Left cardiac atrium (tissue), 4 donors: Measurements from ENCODE around the gene KIAA1671. TPM values are rescaled to one million over a fixed set of nuclear protein-coding genes. Genes with fewer than 3 reads are reported as not detected.
A peak's percentile ranks its signal among the peaks of the same experiment; 100 is the strongest.

Experiments used
- ATAC-seq, 2 donors: fragments of 200-7000 bp; cut with Tn5 transposase; one replicate each; pipeline ENCODE4 v1.9.1; 2020; ENCODE audit warnings: mild to moderate bottlenecking in 2 of 2, moderate library complexity in 2 of 2
- DNase-seq: peaks from one replicate; pipeline ENCODE4 v3.0.0-alpha.2; 2020
- intact Hi-C, 2 donors: fragments of 100-400 bp; cut with DNase I; formaldehyde crosslinking; loops; one replicate each; pipeline versions ENCODE4 v1.14.1 to v1.15.1; 2022 to 2023
- total RNA-seq, 2 donors: library from RNA; stranded (reverse); fragmentation: NEBNext Ultra II Directional; extraction: Animal tissue kit (Norgen Biotek cat#: 25700); gene quantifications; one replicate each; pipeline ENCODE4 v1.2.1, GENCODE V29; 2021
- donor health status: DM: no; HTN: yes; CAD: no.
- donor health status: DM: no; HTN: yes; CAD: no; lungs with severe emphysema.
- donor health status: DM: yes; HTN: yes; CAD: no.
- donor health status: Dilated cardiomyopathy.

Gene KIAA1671
- total RNA-seq, 2 donors from 2014 or later = 18.2 to 20.7 TPM

DNA sequence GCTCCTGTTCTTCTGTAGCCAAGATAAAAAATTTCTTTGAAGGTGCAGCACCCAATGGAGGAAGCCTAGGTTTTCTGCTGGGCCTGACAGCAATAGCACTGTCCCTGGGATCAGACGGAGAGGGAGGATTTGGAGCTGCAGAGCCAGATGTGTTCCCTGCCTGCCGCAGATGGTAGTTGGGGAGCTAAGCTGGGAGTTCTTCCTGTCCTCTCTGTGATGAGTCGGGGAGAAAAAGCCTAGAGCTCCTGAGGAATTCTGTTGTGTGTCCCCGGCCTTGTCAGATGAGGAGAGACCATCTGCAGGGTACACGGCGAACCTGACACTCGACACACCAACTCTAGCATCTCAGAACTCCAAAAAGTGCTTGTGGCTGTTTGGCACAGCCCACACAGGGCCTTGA is 143.4 kb downstream of the KIAA1671 start:
- DNase-seq (no peak), ATAC-seq (no peak)
- intact Hi-C loops = no loop called here

DNA sequence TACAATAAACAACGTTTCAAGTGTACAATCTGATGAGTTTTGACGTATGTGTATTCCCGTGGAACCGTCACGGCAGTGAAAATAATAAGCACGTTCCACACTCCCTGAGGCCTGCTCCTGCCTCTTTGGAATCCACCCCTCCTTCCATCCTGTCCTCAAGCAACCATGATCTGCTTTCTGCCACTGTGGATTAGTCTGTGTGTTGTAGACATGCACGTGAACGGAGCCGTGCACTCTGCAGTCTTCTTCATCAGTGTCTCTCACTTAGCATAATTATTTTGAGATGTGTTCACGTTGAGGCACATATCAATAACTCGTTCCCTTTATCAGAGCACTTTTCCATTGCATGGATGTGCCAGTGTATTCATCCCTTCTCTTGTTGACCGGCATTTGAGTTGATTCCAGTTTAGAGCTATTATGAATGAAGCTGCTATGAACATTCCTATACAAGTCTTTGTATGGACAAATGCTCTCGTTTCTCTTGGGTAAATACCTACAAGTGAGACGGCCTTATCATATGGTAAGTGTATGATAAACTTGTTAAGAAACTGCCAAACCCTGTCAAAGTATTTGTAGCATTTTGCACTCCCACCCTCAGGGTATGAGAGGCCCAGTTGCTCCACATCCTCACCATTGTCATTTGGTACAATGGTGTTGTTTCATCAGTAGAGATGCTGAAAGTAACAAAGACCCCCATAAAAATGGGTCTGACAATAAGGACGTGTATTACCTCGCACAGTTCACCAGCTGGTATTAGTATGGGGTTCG is 144.3 kb downstream of the KIAA1671 start:
- no peak for ATAC-seq
- intact Hi-C loops = no loop called here
- DNase-seq = no peak

DNA sequence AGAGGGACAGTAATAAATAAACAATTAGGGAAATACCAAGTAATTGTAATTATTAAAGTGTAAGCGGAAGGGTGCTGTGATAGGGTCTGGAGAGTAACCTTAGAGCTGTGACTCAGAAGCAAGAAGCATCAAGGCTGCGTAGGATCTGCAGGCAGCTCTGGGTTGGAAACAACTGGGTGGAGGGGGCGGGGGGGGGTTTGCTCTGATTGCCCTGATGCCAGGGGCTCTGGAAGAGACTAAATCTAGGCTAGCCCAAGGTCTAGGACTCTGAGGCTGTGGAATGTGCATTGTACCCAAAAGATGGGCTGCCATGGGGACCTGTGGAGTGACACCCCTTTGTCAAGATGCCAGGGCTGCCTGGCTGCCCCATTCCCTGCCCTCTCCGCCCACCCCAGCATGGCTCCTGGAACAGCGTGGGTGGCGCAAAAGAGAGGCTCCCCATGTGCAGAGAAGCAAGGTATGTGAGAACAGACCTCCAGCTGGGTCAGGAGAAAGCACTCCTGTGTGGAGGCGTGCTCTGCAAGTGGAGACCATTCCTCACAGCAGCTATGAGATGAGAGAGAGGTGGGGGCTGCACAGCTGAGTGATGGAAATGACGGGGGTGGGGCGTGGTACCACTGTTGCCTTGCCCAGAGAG is 146.0 kb downstream of the KIAA1671 start:
- DNase-seq = no peak
- intact Hi-C loops = no loop called here
- ATAC-seq = no peak

DNA sequence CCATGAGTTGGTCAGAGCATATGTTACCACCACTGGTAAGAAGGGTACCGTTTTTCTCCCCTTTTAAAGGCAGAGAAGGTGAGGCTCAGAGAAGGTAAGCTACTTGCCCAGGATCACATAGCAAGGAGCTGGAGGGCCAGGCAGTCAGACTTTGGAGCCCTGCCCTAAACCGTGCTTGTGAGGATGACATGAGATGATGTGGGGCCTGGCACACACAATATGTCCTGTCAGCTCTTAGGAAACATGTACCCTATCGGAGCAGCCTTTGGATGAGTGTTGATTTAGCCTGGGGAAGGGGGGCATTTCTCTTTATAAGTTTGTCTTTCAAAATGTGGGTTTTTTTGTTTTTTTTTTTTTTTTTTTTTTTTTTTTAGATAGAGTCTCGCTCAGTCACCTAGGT is 146.7 kb downstream of the KIAA1671 start:
- ATAC-seq (no peak), DNase-seq (no peak)
- intact Hi-C loops = no loop called here

DNA sequence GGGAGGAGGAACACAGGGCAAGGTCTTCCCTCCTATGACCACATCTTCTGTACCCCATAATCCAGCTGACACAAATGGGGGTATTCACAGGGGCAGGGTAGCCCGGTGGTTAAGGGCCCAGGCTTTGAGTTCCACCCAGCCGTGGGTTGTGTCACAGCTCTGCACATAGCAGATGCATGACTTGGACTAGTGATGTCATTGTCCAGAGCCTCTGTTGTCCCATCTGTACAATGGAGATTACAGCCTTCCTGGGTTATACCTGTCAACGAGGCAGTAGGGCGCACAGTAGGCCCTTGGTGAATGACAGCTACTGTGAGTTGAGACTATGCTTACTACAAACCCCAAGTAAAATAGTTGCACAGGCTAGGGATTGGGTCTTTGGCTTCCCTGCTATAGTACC is 147.9 kb downstream of the KIAA1671 start:
- ATAC-seq = no peak
- no peak for DNase-seq
- intact Hi-C loops = no loop called here

DNA sequence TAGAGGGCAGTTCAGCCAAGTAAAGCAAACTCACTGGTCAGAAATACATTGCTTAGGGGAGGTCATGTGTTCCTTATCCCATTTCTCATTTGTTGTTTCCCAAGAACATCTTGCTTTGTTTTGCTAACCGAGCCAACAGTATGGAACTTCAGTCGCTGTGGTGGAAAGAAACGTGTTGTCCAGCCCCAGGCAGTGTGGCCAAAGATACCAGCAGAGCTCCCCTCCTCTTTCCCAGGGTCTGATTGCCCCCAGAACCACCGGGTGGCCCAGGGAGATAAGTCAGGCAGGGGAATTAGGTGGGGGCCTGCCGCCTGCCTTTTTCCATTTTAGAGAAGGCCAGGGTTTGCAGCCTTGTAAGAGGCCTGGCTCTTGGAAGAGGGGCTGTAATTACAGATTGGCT is 148.4 kb downstream of the KIAA1671 start:
- intact Hi-C loops = no loop called here
- DNase-seq (peak; percentile 57), ATAC-seq (peak; percentile 48 to 58)

DNA sequence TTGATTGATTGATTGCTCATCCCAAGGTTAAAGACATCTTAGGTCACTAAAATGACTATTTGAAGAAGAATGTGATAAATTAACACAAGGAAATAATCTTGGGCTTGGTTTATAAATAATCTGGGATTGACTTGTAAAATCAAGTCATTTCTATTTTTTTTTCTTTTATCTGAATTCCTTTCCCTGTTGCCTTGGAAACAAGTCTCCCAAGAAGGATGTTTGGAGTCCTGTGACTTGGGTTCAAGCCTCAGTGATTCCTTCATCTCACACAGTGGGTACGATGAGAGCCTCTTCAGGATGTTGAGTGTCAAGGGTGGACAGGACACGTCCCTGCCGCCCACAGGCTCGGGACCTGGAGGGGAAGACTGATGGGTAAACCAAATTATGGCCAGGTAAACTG is 149.0 kb downstream of the KIAA1671 start:
- DNase-seq (no peak), ATAC-seq (no peak)
- intact Hi-C loops = no loop called here

DNA sequence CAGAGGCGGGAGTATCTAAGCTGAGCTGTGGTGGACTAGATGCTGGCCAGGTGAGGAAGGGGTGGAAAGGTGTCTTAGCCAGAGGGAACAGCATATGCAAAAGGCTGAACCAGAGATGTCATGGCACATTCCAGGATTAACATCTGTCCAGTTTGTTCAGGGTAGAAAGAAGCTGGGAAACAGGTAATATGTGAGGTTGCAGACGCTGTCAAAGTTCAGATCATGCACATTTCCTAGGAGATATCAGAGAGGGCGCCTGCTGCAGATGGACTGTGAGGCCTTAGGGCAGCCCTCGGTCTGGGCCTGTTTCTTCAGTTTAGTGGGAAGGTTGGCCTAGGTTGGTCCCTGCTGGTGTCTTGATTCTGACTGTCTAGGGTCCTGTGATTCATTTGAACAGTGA is 149.5 kb downstream of the KIAA1671 start:
- intact Hi-C loops = no loop called here
- ATAC-seq (no peak), DNase-seq (no peak)

DNA sequence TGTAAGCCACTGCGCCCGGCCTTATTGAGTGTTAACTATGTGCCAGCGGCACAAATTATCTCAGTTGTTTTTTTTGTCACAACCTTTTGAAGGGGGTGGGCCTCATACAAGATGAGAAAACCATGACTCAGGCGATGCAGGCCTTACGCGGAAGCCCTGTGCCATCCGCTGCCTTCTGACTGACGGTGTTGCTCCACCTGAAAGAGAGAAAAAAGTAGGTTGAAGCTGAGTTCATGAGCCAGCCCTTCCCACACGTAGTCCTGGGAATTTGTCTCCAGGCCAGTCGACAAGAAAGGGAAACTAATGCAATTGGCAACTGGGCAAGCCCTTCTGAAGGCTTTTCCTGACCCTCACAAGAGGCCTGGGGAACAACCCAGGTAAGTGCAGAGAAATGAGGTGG is 150.2 kb downstream of the KIAA1671 start:
- no peak for ATAC-seq
- intact Hi-C loops = no loop called here
- no peak for DNase-seq

DNA sequence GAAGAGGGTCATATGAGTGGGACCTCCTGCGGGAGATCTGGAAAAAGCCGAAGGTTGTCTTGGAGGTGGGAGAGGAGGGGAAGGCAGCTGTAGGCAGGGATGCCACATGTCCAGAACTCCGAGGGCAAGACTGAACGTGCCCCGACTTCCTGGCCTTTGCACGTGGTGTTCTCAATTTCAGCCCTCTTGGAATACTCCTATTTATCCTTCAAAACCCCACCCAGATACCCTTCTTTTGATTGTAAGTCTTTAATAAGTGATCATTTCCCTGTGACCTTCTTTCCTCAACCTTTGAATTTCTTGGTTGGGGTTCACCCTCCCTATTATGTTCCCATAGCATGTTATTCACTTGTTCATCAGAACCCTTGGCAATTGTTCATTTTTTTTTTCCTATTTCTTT is 151.9 kb downstream of the KIAA1671 start:
- intact Hi-C loops = no loop called here
- DNase-seq (no peak), ATAC-seq (no peak)

DNA sequence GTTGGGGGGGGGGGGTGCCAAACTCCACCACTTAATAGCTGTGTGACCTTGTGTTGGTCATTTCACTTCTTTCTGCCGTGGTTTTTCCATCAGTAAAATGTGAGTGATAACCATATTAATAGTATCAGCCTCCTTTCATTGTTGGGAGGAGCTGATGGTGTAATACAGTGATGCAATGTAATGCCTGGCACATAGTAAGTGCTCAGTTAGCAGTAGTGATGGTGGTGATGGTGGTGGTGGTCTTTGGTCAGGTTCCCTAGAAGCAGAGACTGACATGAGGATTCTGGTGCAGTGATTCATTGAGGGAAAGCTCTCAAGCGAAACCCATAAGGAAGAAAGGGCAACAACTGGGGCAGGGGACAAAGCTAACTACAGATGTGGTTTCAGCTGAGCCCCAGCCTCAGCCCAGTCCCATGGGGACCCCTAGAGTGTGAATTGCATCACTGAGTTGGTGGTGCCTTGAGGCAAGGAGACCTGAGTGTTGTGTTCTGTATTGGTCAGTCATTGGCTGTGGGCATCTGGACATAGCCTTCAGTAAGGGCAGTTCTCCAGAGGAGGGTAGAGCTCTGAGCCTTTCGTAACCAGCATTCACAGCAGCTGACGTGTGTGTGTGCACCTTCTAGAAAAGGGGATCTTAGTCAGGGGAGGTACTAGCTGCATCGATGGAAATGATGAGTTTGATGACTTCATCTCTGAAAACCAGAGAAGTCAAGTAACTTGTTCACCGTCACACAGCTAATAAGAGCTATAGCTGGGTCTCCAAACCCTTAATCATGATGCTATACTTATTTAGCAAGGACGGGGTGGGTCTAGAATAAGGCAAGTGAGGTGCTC is 153.5 kb downstream of the KIAA1671 start:
- no peak for ATAC-seq
- no peak for DNase-seq
- intact Hi-C loops = no loop called here

DNA sequence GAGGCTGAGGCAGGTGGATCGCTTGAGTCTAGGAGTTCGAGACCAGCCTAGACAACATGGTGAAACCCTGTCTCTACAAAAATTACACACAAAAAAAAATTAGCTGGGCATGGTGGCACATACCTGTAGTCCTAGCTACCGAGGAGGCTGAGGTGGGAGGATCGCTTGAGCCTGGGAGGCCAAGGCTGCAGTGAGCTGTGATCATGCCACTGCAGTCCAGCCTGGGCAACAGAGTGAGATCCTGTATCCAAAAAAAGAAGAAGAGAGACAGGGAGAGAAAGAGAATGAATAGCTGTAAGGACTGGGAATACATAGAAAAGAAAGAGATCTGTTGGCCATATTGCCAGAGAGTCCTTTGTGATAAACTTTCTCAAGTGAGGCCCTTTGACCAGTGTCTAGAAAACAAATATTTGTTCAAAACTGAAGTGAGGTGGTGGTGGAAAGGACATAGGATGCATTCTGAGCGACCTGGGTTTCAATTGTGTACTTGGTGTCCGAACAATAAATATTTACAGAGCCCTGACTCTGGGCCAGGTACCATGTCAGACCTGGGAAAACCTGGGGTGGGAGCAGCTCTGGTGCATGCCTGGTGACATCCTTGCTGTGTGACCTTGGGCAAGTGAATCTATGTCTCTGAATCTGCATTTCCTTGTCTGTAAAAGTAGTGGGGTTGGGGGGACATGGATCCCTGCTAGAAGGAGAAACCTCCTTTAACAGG is 157.5 kb downstream of the KIAA1671 start:
- ATAC-seq = no peak
- no peak for DNase-seq
- intact Hi-C loops = loop anchor here in 1 of 2 donors (2.0 kb wide), 1 partner anchor 63 kb away; no protein-coding TSS in a partner anchor

DNA sequence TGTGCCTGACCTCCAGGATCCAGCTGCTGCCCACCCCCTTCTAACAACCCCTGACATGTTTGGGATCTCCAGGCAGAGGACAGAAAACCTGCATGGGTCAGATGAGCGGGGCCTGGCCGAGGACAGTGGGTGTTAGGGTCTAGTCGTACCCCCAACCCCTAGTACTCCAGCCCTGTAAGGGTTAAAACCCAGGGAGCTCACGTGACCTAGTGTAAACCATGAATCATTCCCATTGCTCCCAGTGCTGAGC is 158.0 kb downstream of the KIAA1671 start:
- DNase-seq = no peak
- ATAC-seq = no peak
- intact Hi-C loops = loop anchor here in 1 of 2 donors (2.0 kb wide), 1 partner anchor 62 kb away; no protein-coding TSS in a partner anchor

DNA sequence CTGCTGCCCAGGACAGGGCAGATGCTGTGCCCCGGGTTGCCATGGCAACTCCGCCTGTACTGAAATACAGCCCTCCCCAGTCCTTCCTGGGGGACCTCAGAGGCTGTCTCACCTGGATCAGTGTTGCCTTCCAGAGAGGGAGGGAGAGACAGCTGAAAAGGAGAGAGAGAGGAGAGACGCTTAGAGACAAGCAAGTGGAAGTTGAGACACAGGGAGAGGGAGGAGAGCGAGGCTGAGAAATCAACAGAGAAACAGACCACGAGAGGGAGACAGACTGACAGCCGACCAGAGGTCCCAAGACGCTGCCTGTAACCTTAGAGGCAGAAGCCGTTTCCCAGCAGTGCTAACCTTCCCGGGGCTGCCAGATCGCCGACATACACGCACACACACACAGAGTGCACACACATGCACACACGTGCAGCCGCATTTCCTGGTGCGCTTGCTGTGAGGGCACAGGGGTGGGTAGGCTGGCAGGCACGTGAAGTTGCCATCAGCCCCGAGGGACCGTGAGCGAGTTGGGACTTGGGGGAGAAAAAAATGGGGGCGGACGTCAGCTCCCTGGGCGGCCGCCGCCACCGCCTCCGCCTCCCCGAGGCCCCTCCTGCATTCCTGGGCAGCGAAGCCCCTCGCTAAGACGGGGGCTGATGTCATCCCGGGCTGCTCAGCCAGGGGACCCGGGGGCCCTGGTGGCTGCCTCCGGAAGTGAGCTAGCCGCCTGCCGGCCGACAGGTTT is 158.5 kb downstream of the KIAA1671 start:
- DNase-seq (peak; percentile 66), ATAC-seq (peak; percentile 85 to 87)
- intact Hi-C loops = loop anchor here in 1 of 2 donors (2.0 kb wide), 1 partner anchor 62 kb away; no protein-coding TSS in a partner anchor

DNA sequence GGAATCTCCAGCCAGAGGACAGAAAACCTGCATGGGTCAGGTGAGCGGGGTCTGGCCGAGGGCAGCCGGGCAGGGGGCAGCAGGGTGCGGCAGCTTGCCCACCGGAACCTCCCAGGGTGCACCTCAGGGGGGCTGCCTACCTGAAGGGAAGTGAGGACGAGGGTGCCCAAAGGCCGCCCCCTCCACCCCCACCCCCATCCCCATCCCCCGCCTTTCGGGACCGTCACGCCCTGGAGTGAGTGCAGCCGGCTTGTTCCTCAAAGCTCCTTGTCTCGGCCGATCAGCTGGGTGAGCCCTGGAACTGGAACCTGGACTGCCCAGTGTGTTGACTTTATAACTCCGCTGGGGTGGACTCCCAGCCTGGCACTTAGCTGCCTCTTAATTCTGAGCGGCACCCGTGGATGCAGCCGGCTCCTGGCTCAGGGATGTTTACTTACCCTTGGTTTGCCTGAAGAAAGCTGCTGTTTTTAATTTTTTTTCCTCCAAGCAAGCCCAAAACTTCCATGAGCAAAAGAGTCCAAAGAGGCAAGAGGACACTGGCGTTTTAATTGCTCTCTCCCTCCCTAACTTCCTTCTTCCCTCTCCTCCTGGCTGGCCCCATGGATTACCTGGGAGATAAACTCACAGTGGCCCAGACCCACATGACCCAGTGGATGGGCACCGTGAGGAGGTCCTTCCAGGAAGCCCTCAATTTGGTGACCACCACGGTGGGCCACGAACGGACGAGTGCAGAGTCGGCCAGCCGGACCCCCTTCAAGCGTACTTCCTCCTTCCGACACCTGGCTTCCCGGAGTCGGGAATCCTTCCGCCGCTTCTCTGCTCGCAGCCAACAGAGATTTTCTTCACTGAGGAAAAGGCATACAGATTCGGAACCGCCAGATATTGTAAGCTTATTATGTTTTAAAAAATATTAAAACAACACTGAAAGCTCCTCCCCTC is 159.3 kb downstream of the KIAA1671 start:
- ATAC-seq = peak; percentile 51 to 56
- peak; percentile 42 for DNase-seq
- intact Hi-C loops = loop anchor here in 1 of 2 donors (2.0 kb wide), 1 partner anchor 61 kb away; no protein-coding TSS in a partner anchor

DNA sequence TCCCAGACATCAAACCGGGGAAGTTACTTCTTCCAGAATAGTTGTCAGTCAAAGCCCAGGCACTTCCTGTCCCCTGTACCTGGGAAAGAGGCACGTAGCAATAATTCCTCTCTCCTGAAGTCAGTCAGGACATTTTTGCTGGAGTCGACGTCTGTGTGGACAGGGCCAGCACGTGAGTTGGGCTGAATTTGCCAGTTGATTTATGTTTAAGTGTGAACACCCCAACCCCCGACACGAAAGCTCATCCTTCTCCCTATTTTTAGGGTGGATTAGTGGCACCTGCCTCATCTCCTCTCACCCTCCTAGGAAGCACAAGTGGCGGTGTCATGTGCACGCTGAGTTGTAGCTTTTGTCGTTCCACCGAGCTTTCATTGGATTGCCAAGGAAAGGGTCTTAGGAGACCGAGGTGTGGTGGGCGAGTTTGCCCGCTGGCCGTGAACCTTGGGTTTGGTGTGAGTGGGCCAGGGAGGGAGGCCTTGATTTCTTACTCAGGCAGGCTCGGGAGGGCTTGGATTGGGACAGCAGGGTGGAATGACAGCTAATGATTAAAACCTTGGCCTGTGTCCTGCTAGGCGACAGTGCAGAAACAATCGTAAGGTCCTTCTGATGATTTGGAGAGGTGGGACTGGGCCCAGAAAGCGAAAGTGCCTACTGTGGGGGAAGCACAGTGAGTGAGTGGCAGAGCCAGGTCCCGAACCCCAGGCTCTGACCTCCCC is 160.2 kb downstream of the KIAA1671 start:
- intact Hi-C loops = no loop called here
- no peak for DNase-seq
- ATAC-seq = peak in 1 of 2 donors; percentile 2

DNA sequence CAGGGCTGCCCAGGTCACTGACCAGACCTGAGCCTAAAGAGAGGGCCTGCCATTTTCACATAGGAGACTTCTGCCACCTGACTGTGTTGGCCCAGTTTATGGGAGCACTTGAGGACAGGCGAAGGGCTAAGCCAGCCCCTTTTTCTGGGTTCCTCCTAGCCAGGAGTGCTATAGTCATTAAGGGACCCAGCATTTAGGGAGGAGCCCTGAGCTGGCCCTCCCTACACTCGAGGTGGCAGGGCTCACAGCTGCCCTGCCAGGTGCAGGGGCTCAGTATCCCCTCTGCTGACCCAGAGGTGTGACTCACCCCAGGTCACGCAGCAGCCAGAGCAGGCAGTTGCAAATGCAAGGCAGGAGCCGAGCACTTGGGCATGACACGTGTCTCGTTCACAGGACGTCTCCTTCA is 160.8 kb downstream of the KIAA1671 start:
- ATAC-seq (peak in 1 of 2 donors; percentile 12), DNase-seq (no peak)
- intact Hi-C loops = no loop called here
